H1 (cell line): ENCODE results near the gene PLSCR1.

Experiments
- CHD1 ChIP-seq: IDR thresholded peaks from 2 replicates; pipeline ENCODE4 v1.6.1; 2012; ENCODE audit warnings: low read depth, low read length, improper control_type of control experiment
- CTCF ChIP-seq, 3 experiments: IDR thresholded peaks; 1 replicate in 2 of 3; 2 replicates in 1 of 3; pipeline versions ENCODE4 v1.5.1 to v1.6.1; 2011; ENCODE audit warnings: low read length in 3 of 3, mild to moderate bottlenecking in 3 of 3, inconsistent platforms in 2 of 3, low read depth in 1 of 3, moderate library complexity in 1 of 3; ENCODE audit not compliant: insufficient read depth in 1 of 3; ENCODE audit errors: control extremely low read depth in 1 of 3
- EZH2 ChIP-seq: fragments of 200-600 bp; sonication (generic); IDR thresholded peaks from 2 replicates; pipeline ENCODE4 v1.7.1; 2012; ENCODE audit warnings: low read depth, mild to moderate bottlenecking, moderate library complexity, low read length, inconsistent platforms; ENCODE audit not compliant: severe bottlenecking
- MAFK ChIP-seq: IDR thresholded peaks from 2 replicates; pipeline ENCODE4 v1.6.1; 2012; ENCODE audit warnings: low read depth, mild to moderate bottlenecking, improper control_type of control experiment, low read length
- MAX ChIP-seq: IDR thresholded peaks from 2 replicates; pipeline ENCODE4 v1.6.1; 2012; ENCODE audit warnings: inconsistent platforms
- NRF1 ChIP-seq: IDR thresholded peaks from 2 replicates; pipeline ENCODE4 v1.6.1; 2011; ENCODE audit warnings: mild to moderate bottlenecking, low read depth, low read length, improper control_type of control experiment
- POLR2A ChIP-seq, 2 experiments: IDR thresholded peaks; 1 replicate in 1 of 2; 2 replicates in 1 of 2; pipeline ENCODE4 v1.6.1; 2011; ENCODE audit warnings: low read depth in 2 of 2, low read length in 2 of 2, mild to moderate bottlenecking in 2 of 2; ENCODE audit errors: control extremely low read depth in 1 of 2
- POLR2AphosphoS5 ChIP-seq: IDR thresholded peaks from 2 replicates; pipeline ENCODE4 v1.6.1; 2011; ENCODE audit warnings: low read depth, low read length
- RAD21 ChIP-seq, 2 experiments: IDR thresholded peaks in 1 of 2; conservative IDR thresholded peaks in 1 of 2; 2 replicates each; pipeline ENCODE4 v1.6.1; 2011; ENCODE audit warnings: low read depth in 2 of 2, low read length in 2 of 2, improper control_type of control experiment in 1 of 2, inconsistent platforms in 1 of 2, mild to moderate bottlenecking in 1 of 2, moderate library complexity in 1 of 2
- SP2 ChIP-seq: IDR thresholded peaks from 2 replicates; pipeline ENCODE4 v1.6.1; 2012; ENCODE audit warnings: mild to moderate bottlenecking, low read length, inconsistent platforms
- TCF12 ChIP-seq: IDR thresholded peaks from 2 replicates; pipeline ENCODE4 v1.6.1; 2011; ENCODE audit warnings: low read depth, mild to moderate bottlenecking, low read length

- TF ChIP-seq CTCF (IDR thresholded peaks at IDR 0.05; ENCODE audit: control extremely low read depth in 1 of 3, insufficient read depth in 1 of 3, low read depth in 1 of 3, low read length in 3 of 3) = peak in 2 of 3 experiments; percentile 28 to 45; a peak in 2 of 4 replicates
- no peak for TF ChIP-seq NRF1
- no peak for TF ChIP-seq MAFK
- no peak for TF ChIP-seq EZH2
- no peak for TF ChIP-seq SP2
- no peak for TF ChIP-seq MAX
- TF ChIP-seq POLR2A (IDR thresholded peaks at IDR 0.05; ENCODE audit: control extremely low read depth in 1 of 2, low read depth in 2 of 2, low read length in 2 of 2) = no peak
- peak; percentile 53 to 58 for TF ChIP-seq RAD21 (IDR thresholded peaks at IDR 0.05 in 1 of 2, conservative IDR thresholded peaks at IDR 0.05 in 1 of 2; ENCODE audit: low read depth in 2 of 2, low read length in 2 of 2)
- no peak for TF ChIP-seq TCF12
- TF ChIP-seq CHD1 = no peak
- no peak for TF ChIP-seq POLR2AphosphoS5
Observed at GRCh38 chr3:146589899-146590508, 45.6 kb upstream of the PLSCR1 start.
